ENCODE measurements around the gene SNX25.
"Not testable (repeated sequence)": the region's sequence is repeated elsewhere in the genome, so short reads cannot be mapped to it uniquely, and the experiment has no call there.

DNA sequence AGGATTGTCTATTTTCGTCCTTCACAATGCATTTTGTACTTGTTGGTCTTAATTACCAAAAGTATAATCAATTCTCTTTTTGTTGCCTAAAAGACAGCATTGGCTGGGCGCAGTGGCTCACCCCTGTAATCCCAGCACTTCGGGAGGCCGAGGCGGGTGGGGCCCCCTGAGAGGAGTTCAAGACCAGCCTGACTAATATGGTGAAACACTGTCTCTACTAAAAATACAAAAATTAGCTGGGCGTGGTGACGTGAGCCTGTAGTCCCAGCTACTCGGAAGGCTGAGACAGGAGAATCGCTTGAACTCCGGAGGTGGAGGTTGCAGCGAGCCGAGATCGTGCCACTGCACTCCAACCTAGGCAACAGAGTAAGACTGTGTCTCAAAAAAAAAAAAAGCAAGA lies 4.3 kb upstream of the SNX25 start:
- TF ChIP-seq CTCF, POLR2A (IDR thresholded peaks at IDR 0.05): not testable (repeated sequence)
